ENCODE data around the gene TNFRSF21.
"Not testable (repeated sequence)": the region's sequence is repeated elsewhere in the genome, so short reads cannot be mapped to it uniquely, and the experiment has no call there.

The TNFRSF21 gene

DNA sequence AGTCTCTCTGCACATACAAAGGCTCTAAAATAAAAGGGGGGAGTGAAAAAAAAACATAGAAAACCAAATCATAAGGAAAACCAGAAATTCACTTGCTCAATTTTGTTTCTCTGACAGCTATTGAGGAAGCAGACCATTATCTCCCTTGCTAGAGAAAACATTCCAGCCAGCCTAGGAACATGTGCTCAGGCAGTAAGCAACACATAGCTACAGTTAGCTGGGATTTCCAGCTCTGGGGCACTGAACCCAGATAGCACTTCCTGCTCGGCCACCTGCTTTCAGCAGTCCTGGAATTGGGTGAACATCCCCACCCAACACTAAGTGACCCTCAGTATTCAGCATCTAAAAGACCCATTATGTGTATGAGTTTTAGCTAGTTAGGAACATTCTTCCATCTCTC is 61.3 kb downstream of the TNFRSF21 start:
- DNase-seq: peak in 1 of 4 experiments; percentile 28

DNA sequence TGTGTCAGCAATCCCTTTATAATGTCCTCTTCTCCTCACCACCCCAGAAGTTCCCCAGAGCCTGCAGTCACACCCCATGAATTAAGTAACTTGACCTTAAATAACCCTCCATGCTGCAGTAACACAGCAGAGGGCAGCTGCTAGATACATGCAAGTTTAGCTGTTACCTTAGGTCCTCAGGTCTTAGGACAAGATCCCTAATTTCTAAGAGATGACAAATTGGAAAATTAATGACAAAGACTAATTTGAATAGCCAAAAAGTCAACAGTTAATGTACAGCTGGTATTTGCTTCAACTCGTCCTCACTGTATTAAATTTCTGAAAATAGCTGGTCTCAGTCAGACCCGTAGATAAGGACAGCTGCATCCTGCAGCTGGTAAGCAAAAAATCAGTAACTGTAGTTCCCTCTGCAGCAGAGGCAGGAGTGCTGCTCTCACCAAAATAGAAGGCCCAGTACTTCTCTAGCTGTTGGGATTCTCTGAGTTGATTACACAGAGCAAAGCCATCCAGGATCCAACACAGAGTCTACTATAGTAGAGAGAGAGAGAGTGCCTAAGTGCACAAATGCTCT is 62.4 kb downstream of the TNFRSF21 start:
- peak; percentile 65 to 87 (median 83) for DNase-seq

- peak in 1 of 4 experiments; percentile 13 for DNase-seq
Observed at GRCh38 chr6:47246551-47246950, 63.2 kb downstream of the TNFRSF21 start.

- peak; percentile 72 to 89 (median 79) for DNase-seq
Observed at GRCh38 chr6:47245745-47246371, 63.8 kb downstream of the TNFRSF21 start.

DNA sequence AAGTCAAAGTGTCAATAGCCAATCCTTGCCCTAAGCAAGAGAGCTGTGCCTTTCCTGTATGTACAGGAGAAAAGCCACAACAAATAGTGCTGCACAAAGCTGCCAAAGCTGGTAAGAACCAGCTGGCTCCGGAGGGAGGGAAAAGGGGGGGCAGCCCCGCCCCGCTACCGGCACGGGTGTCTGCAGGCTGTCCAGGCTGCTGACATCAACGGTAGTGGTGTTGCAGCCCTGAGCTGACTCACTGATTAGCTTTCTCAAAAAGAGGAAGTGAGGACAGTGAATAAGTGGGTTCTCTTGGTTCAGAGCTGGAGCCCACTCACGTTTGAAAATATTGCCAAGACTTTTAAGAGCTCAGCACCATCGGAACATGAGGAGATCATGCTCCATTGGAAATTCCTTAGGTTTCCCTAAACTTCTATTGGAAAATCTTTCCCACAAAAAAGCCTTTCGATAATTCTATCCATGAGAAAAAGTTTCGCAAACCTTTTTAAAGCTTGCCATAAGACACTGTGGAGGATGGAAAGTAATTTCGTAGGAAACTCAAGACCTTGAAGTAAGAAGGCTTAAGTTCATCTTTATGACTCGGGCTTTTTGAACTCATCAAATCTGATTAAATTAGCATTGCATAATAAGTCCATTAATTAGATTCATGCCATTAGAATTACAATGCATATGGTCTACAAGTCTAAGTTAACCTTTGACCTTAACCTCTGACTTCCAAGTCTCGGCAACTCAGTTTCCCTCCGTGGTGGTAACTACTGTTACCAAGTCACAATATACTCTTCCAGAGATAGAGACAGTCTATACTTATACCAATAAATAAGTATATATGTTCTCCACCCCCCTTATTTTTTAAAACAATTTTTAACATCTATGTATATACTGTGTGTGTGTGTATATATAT is 67.0 kb downstream of the TNFRSF21 start:
- peak; percentile 95 to 98 (median 96) for DNase-seq

DNA sequence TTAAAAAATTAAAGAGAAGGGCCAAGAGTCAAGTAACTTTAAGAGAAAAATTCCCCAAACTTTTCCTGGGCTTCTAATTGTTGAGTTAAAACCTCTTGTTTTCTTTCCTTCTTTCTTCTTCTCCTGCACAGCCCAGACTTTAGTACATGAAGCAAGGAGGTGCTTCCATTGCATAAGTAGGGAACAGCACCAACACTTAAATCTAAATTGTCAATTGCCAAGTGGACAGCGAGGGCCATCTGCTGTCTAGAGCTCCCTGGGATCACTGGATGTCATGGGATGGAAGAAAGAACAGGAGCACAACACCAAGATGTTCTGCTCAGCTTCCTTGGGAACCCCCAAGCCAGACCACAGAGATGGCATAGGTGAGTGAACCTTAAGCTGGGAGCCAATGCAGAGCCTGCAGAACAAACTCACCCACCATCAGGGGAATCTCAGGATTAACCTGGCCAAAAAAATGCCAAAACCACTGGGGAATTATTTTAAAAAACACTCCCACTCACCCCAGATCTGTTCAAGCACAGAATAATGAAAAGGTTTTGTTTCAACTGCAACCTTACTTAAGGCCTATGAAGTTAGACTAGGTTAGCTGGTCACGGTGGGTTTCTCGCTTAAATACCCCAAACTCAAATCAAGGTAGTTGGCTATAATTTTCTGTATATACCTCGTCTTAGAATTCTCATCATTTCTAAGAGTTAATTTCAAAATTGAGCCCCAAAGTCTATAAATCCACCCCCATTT is 67.8 kb downstream of the TNFRSF21 start:
- DNase-seq: peak; percentile 30 to 60 (median 52)

DNA sequence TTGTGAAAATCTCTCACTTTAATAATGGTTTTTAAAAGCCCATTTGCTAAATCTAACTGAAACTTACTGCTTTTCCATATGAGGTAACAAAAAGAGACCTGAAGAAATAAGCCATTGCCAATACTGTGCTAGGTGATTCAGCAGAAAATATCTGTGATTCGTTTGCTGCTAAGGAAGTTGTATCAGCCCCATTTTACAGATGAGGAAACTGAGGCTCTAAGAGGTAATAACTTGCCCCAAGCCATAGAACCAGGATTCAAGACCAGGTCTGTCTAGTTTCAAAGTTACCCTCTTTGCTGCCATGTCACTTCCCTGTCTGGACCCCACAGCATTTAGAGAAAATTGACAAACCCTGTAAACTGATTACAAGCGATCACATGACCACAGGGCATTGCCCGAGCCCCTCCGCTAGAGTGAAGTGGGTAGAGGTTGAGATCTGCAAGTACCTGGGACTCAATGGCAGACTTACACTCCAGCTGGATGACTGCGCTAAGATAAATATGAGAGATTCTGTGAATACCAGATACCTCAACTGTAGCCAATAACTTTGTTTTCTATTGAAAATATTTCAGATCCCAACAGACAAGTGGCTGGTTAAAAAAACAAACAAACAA is 69.3 kb downstream of the TNFRSF21 start:
- DNase-seq: no peak

DNA sequence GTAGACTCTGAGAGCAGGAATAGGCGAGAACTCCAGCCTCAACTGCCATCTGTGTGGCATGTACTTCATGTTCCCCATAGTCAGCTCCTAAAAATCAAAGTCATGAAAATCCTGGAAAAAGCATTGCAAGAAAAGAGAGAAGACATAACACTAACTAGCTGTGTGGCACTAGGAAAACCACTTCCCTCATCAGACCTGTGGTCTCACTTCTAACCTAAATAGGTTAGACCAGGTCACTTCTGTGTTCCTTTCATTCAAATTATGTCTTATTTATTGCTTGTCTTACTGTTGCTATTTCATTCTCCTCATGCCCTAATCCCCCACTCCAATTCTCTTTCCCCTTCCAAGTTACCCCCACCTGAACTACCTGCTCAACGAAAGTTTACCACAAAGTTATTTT is 70.2 kb downstream of the TNFRSF21 start:
- peak in 1 of 4 experiments; percentile 20 for DNase-seq

DNA sequence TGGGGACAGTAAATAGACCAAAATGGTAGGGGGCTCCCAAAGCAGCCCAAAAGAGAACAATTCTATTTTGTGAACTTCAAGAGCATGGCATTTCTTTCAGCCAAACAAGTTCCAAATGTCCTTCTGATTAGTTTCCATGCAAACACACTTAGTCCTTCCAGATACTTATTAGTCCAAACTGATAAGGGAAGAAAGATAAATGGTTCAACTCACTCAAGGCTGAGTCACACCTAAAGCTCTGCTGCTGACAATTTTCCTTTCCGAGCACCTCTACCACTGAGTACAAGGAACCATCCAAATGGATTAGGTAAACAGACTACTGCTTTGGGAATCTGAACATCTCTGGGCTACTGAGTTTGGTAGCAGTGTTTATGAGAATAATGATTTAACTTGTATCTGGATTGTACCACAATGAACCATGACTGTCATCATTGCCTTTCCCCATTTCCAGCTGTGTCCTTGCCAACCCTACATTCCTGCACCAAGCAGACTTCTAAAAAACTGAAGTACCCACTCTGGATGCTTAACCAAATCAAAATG is 71.2 kb downstream of the TNFRSF21 start:
- no peak for DNase-seq

- peak in 2 of 4 experiments; percentile 60 to 63 for DNase-seq
Observed at GRCh38 chr6:47237196-47237595, 72.5 kb downstream of the TNFRSF21 start.

DNA sequence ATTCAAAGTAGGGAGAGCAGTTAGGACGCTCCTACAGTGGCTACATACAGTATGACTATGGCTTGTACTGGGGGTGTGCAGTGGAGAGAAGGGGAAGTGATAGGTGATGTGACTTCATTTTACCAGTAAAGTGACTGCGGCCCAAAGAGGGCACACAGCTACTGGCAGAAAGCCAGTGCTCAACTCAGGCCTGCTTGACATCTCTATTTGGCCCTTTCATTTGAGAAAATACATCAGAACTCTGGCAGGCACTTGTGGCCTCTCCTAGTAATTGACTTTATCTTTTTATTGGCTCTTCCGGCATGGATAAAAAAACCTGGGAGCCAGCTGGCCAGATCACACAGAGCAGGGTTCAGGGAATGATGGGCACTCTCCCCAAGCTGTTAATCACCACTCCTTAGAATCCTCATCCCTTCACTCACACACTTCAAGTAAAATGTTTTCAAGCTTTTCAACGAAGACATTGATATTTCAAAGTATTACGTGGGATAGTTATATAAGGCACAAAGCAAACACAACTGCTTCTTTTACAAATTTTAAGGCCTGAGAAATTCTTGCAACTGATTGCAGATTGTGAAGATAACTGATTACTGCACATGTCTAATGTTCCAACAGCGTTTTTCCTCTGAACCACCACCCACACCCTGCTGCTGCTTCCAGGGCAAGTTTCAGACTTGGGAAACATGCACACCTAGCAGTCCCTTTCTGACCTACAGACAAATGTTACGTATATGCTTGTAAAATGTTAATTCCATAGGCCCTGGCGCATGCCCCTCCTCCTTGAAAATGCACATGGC is 73.5 kb downstream of the TNFRSF21 start:
- DNase-seq: peak; percentile 52 to 77 (median 72)

- peak in 2 of 4 experiments; percentile 59 to 71 for DNase-seq
Observed at GRCh38 chr6:47235421-47235820, 74.3 kb downstream of the TNFRSF21 start.

GRCh38 chr6:47234266-47234933 is 75.3 kb downstream of the TNFRSF21 start:
- no peak for DNase-seq

- DNase-seq: peak; percentile 22 to 71 (median 46)
Observed at GRCh38 chr6:47231151-47231550, 78.6 kb downstream of the TNFRSF21 start.

DNA sequence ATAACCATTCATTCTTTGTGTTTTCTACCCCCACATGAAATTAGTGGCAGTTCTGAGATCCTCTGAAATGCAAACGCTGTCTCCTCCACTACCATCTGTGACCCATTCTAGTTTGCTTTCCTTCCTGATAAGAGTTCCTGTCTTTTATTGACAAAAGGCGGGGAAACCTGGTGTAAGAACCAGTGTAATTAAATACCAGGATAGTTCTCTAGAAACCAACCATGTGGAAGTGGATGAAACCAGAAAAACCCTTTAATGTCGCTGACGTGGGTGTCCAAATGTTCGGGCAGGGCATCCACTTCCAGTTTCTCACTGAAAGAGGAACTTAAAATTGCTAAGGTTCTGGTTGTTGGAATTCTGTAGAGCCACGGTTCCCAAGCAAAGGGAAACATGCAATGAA is 79.1 kb downstream of the TNFRSF21 start:
- peak; percentile 82 to 93 (median 88) for DNase-seq

DNA sequence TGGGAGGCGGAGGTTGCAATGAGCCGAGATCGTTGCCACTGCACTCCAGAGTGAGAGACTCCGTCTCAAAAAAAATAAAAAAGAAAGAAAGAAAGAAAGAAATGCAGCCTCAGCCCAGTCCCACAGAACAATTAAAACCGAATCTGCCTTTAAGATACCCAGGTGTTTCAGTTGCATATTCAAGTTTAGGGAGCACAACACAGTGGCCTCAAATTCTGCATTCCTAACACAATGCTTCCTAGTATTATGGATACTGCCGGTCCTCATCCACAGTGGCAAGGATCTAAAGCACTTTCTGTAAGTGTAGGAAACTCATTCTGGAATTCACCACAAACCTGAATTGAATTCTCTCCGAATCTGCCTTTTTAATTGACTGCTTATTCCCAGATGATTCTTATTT is 80.5 kb downstream of the TNFRSF21 start:
- no peak for DNase-seq

DNA sequence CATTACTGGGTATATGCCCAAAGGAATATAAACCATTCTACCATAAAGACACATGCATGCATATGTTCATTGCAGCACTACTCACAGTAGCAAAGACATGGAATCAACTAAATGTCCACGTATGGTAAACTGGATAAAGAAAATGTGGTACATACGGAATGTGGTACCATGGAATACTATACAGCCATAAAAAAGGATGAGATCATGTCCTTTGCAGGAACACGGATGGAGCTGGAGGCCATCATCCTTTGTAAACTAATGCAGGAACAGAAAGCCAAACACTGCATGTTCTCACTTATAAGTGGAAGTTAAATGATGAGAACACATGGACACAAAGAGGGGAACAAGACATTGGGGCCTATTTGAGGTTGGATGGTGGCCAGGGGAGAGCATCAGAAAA is 81.6 kb downstream of the TNFRSF21 start:
- DNase-seq: not testable (repeated sequence)

- not testable (repeated sequence) for DNase-seq
Observed at GRCh38 chr6:47223251-47223650, 86.5 kb downstream of the TNFRSF21 start.

DNA sequence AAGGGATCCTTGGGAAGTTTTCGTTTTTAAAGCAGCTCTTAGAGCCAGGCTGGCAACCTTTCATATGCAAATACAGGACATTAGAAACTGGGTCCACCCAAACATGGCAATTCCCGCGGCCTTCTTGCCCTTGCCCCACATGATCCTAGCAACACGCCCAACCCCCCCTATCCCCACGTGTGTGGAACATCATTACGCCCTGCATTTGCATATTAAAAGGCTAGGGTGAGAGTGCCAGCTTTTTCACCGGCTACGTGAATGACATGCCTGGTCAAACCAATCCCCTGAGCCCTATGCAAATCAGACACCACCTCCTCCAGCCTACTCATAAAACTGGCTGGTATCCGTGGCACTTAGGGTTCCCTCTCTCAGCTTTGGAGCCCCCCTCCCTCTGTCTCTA is 88.1 kb downstream of the TNFRSF21 start:
- no peak for DNase-seq

GRCh38 chr6:47209632-47210031 is 100.1 kb downstream of the TNFRSF21 start:
- no peak for DNase-seq

Measured in suppressor macrophage (primary cell).